ENCODE data around the gene ARL5A. TPM values are rescaled to one million over a fixed set of nuclear protein-coding genes. Genes with fewer than 3 reads are reported as not detected.

ARL5A gene
- total RNA-seq, 4 donors from 2014 or later = 77.7 to 161 (median 128) TPM

- DNase-seq (ENCODE audit: low spot score in 2 of 2) = no peak
- intact Hi-C loops (cut with DNase I; ENCODE audit: low total_unique reads) = no loop called here
- 97 to 100% methylated on average over 2 of the region's 2 CpGs for WGBS, 2 donors
- H3K4me3 ChIP-seq (ENCODE audit: low read depth, poor library complexity, severe bottlenecking) = no peak overlapping the region
- TF ChIP-seq POLR2A (IDR thresholded peaks at IDR 0.05) (no peak), CTCF (IDR thresholded peaks at IDR 0.05) (no peak)
Observed at GRCh38 chr2:151783133-151783520, 45.1 kb downstream of the ARL5A start.

GRCh38 chr2:151782378-151783132, 45.7 kb downstream of the ARL5A start:
- intact Hi-C loops (cut with DNase I; ENCODE audit: low total_unique reads) = no loop called here
- H3K4me3 ChIP-seq (ENCODE audit: low read depth, poor library complexity, severe bottlenecking) = no peak overlapping the region
- WGBS, 2 donors = 84 to 87% methylated on average over 6 of the region's 6 CpGs
- TF ChIP-seq POLR2A (IDR thresholded peaks at IDR 0.05) (no peak), CTCF (IDR thresholded peaks at IDR 0.05) (no peak)
- DNase-seq (ENCODE audit: low spot score in 2 of 2) = no peak

GRCh38 chr2:151781642-151782041, 46.6 kb downstream of the ARL5A start:
- intact Hi-C loops (cut with DNase I; ENCODE audit: low total_unique reads) = no loop called here
- no peak for DNase-seq (ENCODE audit: low spot score in 2 of 2)
- WGBS, 2 donors = 93 to 97% methylated on average over 4 of the region's 4 CpGs
- TF ChIP-seq CTCF (IDR thresholded peaks at IDR 0.05) (no peak), POLR2A (IDR thresholded peaks at IDR 0.05) (no peak)
- H3K4me3 ChIP-seq (ENCODE audit: low read depth, poor library complexity, severe bottlenecking) = no peak overlapping the region

GRCh38 chr2:151780938-151781337, 47.3 kb downstream of the ARL5A start:
- no peak overlapping the region for H3K4me3 ChIP-seq (ENCODE audit: low read depth, poor library complexity, severe bottlenecking)
- intact Hi-C loops (cut with DNase I; ENCODE audit: low total_unique reads) = no loop called here
- no peak for TF ChIP-seq CTCF (IDR thresholded peaks at IDR 0.05)
- no peak for TF ChIP-seq POLR2A (IDR thresholded peaks at IDR 0.05)
- DNase-seq (ENCODE audit: low spot score in 2 of 2) = no peak

- H3K4me3 ChIP-seq (ENCODE audit: low read depth, poor library complexity, severe bottlenecking) = no peak overlapping the region
- no peak for TF ChIP-seq POLR2A (IDR thresholded peaks at IDR 0.05)
- no peak for TF ChIP-seq CTCF (IDR thresholded peaks at IDR 0.05)
- intact Hi-C loops (cut with DNase I; ENCODE audit: low total_unique reads) = no loop called here
- DNase-seq (ENCODE audit: low spot score in 2 of 2) = no peak
- 80 to 89% methylated on average over 2 of the region's 2 CpGs for WGBS, 2 donors
Observed at GRCh38 chr2:151777935-151778334, 50.3 kb downstream of the ARL5A start.

GRCh38 chr2:151777487-151777886, 50.7 kb downstream of the ARL5A start:
- H3K4me3 ChIP-seq (ENCODE audit: low read depth, poor library complexity, severe bottlenecking) = no peak overlapping the region
- no peak for TF ChIP-seq CTCF (IDR thresholded peaks at IDR 0.05)
- TF ChIP-seq POLR2A (IDR thresholded peaks at IDR 0.05) = no peak
- no peak for DNase-seq (ENCODE audit: low spot score in 2 of 2)
- intact Hi-C loops (cut with DNase I; ENCODE audit: low total_unique reads) = no loop called here
- WGBS, 2 donors = 93 to 94% methylated on average over 3 of the region's 3 CpGs

Data from lower leg skin (tissue), 4 donors.